ENCODE data around the gene CFAP77. TPM values are rescaled to one million over a fixed set of nuclear protein-coding genes. Genes with fewer than 3 reads are reported as not detected.

CFAP77 gene
- total RNA-seq, 2 donors from 2014 or later: not detected

- no peaks in the 10 kb centered on the region for H3K27me3 ChIP-seq (replicated peaks; ENCODE audit: insufficient read depth)
- DNase-seq (ENCODE audit: low spot score): no peak
- H3K9me3 ChIP-seq: peaks cover 3% of the 10 kb centered on the region
- H3K36me3 ChIP-seq: no peaks in the 10 kb centered on the region
- TF ChIP-seq CTCF (IDR thresholded peaks at IDR 0.05): no peak
- no peak for ATAC-seq (ENCODE audit: insufficient number of reproducible peaks, low FRiP score, low read depth)
- H3K4me1 ChIP-seq (ENCODE audit: control insufficient read depth in 1 of 2, low read depth in 2 of 2): no peaks in the 10 kb centered on the region
- no peak overlapping the region for H3K27ac ChIP-seq
- no peak overlapping the region for H3K4me3 ChIP-seq
Observed at GRCh38 chr9:132531710-132532570, 121.9 kb downstream of the CFAP77 start.

GRCh38 chr9:132534832-132535231, 124.8 kb downstream of the CFAP77 start:
- no peaks in the 10 kb centered on the region for H3K4me1 ChIP-seq (ENCODE audit: control insufficient read depth in 1 of 2, low read depth in 2 of 2)
- no peak for TF ChIP-seq CTCF (IDR thresholded peaks at IDR 0.05)
- DNase-seq (ENCODE audit: low spot score) (no peak), ATAC-seq (ENCODE audit: insufficient number of reproducible peaks, low FRiP score, low read depth) (no peak)
- no peaks in the 10 kb centered on the region for H3K36me3 ChIP-seq
- H3K27ac ChIP-seq: no peak overlapping the region
- H3K9me3 ChIP-seq: peaks cover 3% of the 10 kb centered on the region
- no peaks in the 10 kb centered on the region for H3K27me3 ChIP-seq (replicated peaks; ENCODE audit: insufficient read depth)
- H3K4me3 ChIP-seq: no peak overlapping the region

GRCh38 chr9:132536124-132536523, 126.1 kb downstream of the CFAP77 start:
- no peaks in the 10 kb centered on the region for H3K36me3 ChIP-seq
- no peak for DNase-seq (ENCODE audit: low spot score)
- no peak overlapping the region for H3K4me3 ChIP-seq
- H3K9me3 ChIP-seq: peaks cover 3% of the 10 kb centered on the region
- TF ChIP-seq CTCF (IDR thresholded peaks at IDR 0.05): no peak
- no peaks in the 10 kb centered on the region for H3K27me3 ChIP-seq (replicated peaks; ENCODE audit: insufficient read depth)
- ATAC-seq (ENCODE audit: insufficient number of reproducible peaks, low FRiP score, low read depth): no peak
- no peaks in the 10 kb centered on the region for H3K4me1 ChIP-seq (ENCODE audit: control insufficient read depth in 1 of 2, low read depth in 2 of 2)
- H3K27ac ChIP-seq: no peak overlapping the region

GRCh38 chr9:132537352-132537751, 127.3 kb downstream of the CFAP77 start:
- Histone ChIP-seq H3K9me3 (peaks cover 3% of the 10 kb centered on the region), H3K4me3 (no peak overlapping the region), H3K27ac (no peak overlapping the region), H3K27me3 (replicated peaks; ENCODE audit: insufficient read depth) (no peaks in the 10 kb centered on the region), H3K36me3 (no peaks in the 10 kb centered on the region), H3K4me1 (ENCODE audit: control insufficient read depth in 1 of 2, low read depth in 2 of 2) (no peaks in the 10 kb centered on the region)
- DNase-seq (ENCODE audit: low spot score): no peak
- TF ChIP-seq CTCF (IDR thresholded peaks at IDR 0.05): no peak
- ATAC-seq (ENCODE audit: insufficient number of reproducible peaks, low FRiP score, low read depth): no peak

- no peaks in the 10 kb centered on the region for H3K36me3 ChIP-seq
- H3K27ac ChIP-seq: no peak overlapping the region
- no peaks in the 10 kb centered on the region for H3K4me1 ChIP-seq (ENCODE audit: control insufficient read depth in 1 of 2, low read depth in 2 of 2)
- DNase-seq (ENCODE audit: low spot score) (no peak), ATAC-seq (ENCODE audit: insufficient number of reproducible peaks, low FRiP score, low read depth) (no peak)
- no peak for TF ChIP-seq CTCF (IDR thresholded peaks at IDR 0.05)
- no peak overlapping the region for H3K4me3 ChIP-seq
- H3K9me3 ChIP-seq: peaks cover 3% of the 10 kb centered on the region
- no peaks in the 10 kb centered on the region for H3K27me3 ChIP-seq (replicated peaks; ENCODE audit: insufficient read depth)
Observed at GRCh38 chr9:132538071-132538470, 128.1 kb downstream of the CFAP77 start.

Measured in thoracic aorta (tissue), 2 donors.